ENCODE data around the gene GRIK4. TPM values are rescaled to one million over a fixed set of nuclear protein-coding genes. Genes with fewer than 3 reads are reported as not detected.

Gene GRIK4
- total RNA-seq, 1 donor from 2014 or later = not detected

DNA sequence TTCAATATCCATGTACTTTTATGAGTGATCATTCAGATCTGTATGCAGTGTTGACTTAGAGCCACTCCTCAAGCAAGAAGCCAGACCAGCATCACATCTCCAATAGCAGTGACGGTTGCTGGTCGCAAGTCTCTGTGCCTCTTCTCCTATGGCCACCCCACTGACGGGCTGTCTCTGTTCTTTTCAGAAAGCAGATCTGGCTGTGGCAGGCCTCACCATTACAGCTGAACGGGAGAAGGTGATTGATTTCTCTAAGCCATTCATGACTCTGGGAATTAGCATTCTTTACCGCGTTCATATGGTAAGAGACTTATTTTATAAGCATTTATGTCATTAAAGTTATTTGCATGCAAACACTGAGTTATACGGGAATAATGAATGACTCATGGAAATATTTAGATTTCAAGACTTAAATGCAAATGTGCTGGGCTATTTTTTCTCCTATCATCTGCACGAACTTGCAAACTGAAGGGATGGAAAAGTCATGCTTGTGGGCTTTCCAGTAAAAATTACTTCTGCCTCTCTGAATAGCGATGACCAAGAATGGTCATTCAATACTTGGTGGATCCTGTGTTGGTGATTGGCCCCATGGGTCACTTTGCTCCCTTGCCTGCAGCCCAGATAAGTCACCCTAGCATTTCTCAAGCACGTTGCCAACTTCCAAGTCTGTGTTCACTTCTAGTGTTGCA, 428.8 kb downstream of the GRIK4 start:
- Histone ChIP-seq H3K4me1 (no peaks in the 10 kb centered on the region), H3K27ac (no peak overlapping the region), H3K27me3 (no peaks in the 10 kb centered on the region), H3K9me3 (no peaks in the 10 kb centered on the region), H3K36me3 (no peaks in the 10 kb centered on the region), H3K4me3 (no peak overlapping the region)
- intact Hi-C loops (cut with DNase I) = no loop called here
- TF ChIP-seq, protein P1, sequence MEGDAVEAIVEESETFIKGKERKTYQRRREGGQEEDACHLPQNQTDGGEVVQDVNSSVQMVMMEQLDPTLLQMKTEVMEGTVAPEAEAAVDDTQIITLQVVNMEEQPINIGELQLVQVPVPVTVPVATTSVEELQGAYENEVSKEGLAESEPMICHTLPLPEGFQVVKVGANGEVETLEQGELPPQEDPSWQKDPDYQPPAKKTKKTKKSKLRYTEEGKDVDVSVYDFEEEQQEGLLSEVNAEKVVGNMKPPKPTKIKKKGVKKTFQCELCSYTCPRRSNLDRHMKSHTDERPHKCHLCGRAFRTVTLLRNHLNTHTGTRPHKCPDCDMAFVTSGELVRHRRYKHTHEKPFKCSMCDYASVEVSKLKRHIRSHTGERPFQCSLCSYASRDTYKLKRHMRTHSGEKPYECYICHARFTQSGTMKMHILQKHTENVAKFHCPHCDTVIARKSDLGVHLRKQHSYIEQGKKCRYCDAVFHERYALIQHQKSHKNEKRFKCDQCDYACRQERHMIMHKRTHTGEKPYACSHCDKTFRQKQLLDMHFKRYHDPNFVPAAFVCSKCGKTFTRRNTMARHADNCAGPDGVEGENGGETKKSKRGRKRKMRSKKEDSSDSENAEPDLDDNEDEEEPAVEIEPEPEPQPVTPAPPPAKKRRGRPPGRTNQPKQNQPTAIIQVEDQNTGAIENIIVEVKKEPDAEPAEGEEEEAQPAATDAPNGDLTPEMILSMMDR (IDR thresholded peaks at IDR 0.05) = no peak
- DNase-seq (ENCODE audit: low spot score in 2 of 2) = no peak

- TF ChIP-seq, protein P1 (IDR thresholded peaks at IDR 0.05) = no peak
- DNase-seq (ENCODE audit: low spot score in 2 of 2) = no peak
- Histone ChIP-seq H3K27me3 (no peaks in the 10 kb centered on the region), H3K27ac (no peak overlapping the region), H3K4me1 (no peaks in the 10 kb centered on the region), H3K9me3 (no peaks in the 10 kb centered on the region), H3K36me3 (no peaks in the 10 kb centered on the region), H3K4me3 (no peak overlapping the region)
- intact Hi-C loops (cut with DNase I) = no loop called here
Measured at GRCh38 chr11:120941000-120941399, 429.5 kb downstream of the GRIK4 start.

GRCh38 chr11:120942701-120943100, 431.2 kb downstream of the GRIK4 start:
- intact Hi-C loops (cut with DNase I) = no loop called here
- no peak for DNase-seq (ENCODE audit: low spot score in 2 of 2)
- Histone ChIP-seq H3K27me3 (no peaks in the 10 kb centered on the region), H3K36me3 (no peaks in the 10 kb centered on the region), H3K4me1 (no peaks in the 10 kb centered on the region), H3K27ac (no peak overlapping the region), H3K9me3 (no peaks in the 10 kb centered on the region), H3K4me3 (no peak overlapping the region)
- TF ChIP-seq, protein P1 (IDR thresholded peaks at IDR 0.05) = no peak

DNA sequence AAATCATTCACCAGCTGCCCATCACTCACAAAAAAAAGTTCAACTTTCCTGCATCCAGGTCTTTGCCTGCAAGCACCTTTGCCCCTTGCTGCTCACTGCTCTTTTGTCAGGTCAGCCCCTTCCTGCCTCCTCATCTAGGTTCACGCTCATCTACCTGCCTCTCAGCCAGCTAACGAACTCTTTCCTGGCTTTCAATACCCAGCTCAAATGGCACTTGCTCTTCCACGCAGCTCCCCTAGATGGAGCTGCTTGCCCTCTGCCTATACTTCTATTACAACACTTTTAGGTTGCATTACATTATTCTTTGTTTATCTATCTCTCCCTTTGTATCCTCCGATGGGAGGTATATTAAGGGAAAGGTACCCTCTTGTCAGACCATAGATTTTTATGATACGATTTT, 433.5 kb downstream of the GRIK4 start:
- Histone ChIP-seq H3K4me1 (no peaks in the 10 kb centered on the region), H3K27me3 (no peaks in the 10 kb centered on the region), H3K27ac (no peak overlapping the region), H3K9me3 (no peaks in the 10 kb centered on the region), H3K36me3 (no peaks in the 10 kb centered on the region), H3K4me3 (no peak overlapping the region)
- intact Hi-C loops (cut with DNase I) = no loop called here
- DNase-seq (ENCODE audit: low spot score in 2 of 2) = no peak
- TF ChIP-seq, protein P1 (IDR thresholded peaks at IDR 0.05) = no peak

DNA sequence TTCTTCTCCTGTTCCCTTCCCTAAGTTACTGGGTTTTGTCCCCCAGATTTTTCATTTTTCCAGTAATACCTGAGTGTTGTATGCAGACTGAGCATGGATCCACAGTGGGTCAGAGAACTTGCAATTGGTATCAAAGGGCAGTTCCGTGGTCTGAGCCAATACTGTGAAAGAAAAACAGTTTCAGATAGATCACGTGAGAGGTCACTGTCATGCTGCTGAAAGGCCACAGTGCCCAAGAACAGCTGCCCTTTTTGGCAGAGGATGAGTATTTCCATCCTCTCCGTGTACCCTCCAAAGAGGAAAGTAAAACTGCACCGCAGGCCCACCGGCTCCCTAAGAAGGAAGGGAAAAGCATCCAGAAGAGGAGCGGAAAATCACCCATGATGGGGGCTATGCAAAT, 439.3 kb downstream of the GRIK4 start:
- Histone ChIP-seq H3K4me1 (no peaks in the 10 kb centered on the region), H3K9me3 (no peaks in the 10 kb centered on the region), H3K27ac (no peak overlapping the region), H3K27me3 (no peaks in the 10 kb centered on the region), H3K4me3 (no peak overlapping the region), H3K36me3 (no peaks in the 10 kb centered on the region)
- no peak for DNase-seq (ENCODE audit: low spot score in 2 of 2)
- TF ChIP-seq, protein P1 (IDR thresholded peaks at IDR 0.05) = no peak
- intact Hi-C loops (cut with DNase I) = no loop called here
